HG02623 (cell line): ENCODE results near the gene SEZ6.

ENCODE experiments used
- ATAC-seq: cut with Tn5 transposase; IDR thresholded peaks from one replicate; pipeline ENCODE4 v1.9.1; 2021; ENCODE audit warnings: moderate library complexity; ENCODE audit not compliant: unreplicated experiment

SEZ6 gene

GRCh38 chr17:29036584-29036983, 30.8 kb upstream of the SEZ6 start:
- no peak for ATAC-seq

- ATAC-seq = no peak
These were observed 28.7 kb upstream of the SEZ6 start for GRCh38 chr17:29034510-29034909.

- no peak for ATAC-seq
These were observed 27.0 kb upstream of the SEZ6 start for GRCh38 chr17:29032857-29033197.

GRCh38 chr17:29032013-29032856, 26.4 kb upstream of the SEZ6 start:
- no peak for ATAC-seq

GRCh38 chr17:29031488-29031887, 25.7 kb upstream of the SEZ6 start:
- no peak for ATAC-seq

DNA sequence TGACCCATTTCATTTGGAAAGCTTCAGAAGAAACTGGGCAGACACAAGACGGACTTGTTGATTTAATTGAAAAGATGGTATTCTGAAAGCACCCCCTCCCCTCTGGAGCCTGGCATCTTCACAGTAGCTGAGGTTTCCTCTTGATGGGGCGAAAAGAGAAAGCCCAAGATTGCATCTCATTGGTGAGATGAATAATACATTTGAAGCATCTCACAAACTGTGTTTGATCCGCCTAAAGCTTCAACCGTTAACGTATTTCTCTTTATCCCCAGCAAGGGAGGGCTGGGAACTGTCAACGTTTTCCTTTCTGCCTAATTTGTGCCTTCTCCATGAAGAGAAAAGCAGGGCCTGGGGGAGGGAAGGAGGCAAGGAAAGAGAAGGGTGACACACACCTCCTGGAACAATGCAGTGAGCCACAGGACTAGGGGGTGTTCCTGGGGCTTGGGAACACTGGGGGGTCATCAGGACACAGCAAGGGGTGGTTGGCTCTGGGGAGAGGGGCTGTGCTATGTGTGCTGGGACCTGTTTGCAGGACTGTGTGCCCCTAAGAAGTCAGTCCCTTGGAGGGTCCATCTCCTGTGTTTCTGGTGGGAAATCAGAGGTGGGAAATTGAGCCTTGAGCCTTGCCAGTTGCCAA, 18.6 kb upstream of the SEZ6 start:
- no peak for ATAC-seq

DNA sequence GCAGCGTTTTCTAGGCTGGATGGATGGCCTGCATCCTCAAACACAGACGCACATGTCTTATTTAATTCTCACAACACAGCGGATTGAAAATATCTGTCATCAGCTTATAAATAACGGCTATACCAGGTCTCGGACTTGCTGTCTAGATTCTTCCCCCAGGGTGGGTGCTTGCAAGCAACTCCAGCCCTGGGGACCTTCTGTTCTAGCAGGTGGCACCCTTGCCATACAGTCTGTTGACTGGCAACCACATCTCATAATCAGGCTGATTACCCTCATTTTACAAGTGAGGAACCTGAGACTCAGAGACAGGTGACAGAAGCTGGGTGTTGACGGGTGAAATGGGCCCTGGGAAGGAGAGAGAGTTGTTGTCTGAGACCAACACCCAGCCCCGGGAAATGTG, 16.2 kb upstream of the SEZ6 start:
- ATAC-seq = no peak

DNA sequence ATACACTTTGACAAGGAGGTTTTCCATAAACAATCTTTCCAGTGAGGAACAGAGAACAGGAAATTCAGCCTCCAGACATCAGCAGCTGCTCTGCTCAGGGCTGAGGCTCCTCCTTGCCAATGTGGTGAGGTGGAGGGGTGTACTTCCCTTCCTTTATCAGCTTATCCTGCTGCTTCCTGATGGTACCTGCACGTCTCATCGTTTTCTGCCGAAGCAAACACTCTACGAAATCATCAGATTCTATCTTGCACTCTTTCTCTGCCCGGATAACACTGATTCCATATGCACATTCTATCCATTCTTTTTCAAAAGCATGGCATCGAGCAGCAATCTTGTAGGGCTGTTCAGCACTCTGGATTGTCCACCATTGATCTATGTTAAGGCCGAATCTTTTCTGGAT, 15.4 kb upstream of the SEZ6 start:
- no peak for ATAC-seq

DNA sequence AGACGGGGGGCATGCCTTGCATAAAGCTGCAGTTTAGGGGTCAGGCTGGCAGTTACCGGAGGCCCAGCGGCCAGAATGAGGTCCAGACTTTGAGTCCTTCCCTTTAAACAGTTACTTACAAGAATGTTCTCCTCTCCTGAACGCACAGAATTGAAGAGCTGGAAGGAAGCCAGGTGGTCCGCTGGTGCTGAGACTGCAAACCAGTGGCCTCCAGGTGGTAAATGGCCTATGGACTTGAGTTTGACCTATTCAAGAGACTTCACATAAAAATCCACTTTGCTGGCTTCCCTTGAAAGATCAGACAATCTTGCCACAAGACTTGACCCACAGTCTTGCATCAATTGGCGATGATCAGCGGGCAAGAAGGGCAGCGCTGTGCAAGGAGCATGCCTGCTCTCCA, 14.7 kb upstream of the SEZ6 start:
- no peak for ATAC-seq

- no peak for ATAC-seq
These were observed 13.8 kb upstream of the SEZ6 start for GRCh38 chr17:29019475-29020181.

- no peak for ATAC-seq
These were observed 13.1 kb upstream of the SEZ6 start for GRCh38 chr17:29018788-29019474.

DNA sequence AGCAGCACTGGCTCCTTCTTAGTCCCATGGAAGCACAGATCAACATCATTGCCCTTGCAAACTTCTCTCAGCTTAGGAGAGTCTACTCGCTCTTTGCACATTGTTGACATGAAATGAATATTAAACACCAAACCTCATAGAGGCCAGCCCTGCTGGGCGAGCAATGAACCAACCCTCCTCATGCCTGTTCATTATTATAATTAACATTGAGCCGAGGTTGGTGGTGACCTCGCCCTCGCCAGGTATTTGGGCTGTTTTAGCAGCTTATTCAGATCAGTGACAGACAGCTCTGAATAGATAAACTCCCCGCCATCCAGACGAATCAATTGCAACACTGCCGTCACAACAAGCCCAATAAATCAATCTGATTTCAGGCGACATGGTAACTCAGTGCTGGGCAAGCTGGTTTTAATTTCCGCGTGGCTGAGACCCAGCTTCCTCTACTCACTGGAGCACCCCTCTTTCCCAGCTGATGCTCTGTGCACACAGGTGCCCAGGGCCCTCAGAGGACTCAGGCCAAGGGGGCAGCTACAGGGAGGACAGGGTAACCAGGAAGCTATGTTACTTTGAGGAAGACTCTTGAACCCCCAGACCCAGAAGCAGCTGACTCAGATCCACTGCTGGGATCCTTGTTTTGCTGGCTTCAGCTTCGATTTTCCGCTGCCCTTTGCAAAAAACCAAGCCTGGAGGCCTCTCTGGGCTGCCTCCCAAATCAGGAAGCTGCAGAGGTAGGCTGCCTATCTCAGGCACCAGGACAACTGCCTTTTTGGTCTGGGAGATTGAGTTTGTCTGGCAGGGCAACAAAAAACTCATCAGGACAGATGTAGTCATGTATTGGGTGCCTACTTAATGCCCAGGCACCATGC, 10.7 kb upstream of the SEZ6 start:
- no peak for ATAC-seq

DNA sequence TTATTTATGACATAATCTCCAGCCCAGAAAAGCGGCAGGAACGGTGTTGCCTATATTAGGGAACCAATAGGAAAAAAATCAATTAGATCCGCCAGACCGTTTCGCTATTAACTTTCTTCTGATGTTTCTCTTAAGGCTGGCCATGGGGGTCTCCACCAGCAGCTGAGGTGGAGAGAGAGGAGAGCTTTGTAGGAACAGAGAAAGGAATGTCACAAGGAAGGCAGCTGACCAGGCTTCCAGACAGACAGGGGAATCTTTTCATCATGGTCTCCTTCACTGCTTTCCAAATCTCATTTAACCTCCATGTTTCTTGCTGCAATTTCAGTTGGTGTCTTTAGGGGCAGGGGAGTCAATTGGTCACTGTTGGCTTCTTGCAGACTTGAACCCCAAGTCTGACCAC, 8.9 kb upstream of the SEZ6 start:
- no peak for ATAC-seq

DNA sequence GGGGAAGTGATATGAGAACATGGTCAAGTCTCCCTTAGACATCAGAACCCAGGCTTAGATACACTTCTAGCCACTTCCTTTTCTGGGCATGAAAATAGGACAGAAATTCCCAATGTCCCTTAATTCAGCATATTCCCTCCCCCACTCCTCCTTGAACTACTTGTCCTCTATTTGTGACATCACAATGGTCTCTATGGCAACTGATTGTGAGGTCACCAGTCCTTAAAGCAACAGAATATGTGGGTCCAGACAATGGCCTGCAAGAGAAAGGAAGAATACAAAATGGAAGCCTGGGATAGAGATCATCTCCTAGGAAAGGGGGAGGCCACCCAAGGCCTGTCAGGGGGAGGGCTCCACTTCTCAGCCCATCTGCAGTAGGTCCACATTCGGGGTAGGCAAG, 6.7 kb upstream of the SEZ6 start:
- ATAC-seq = no peak

DNA sequence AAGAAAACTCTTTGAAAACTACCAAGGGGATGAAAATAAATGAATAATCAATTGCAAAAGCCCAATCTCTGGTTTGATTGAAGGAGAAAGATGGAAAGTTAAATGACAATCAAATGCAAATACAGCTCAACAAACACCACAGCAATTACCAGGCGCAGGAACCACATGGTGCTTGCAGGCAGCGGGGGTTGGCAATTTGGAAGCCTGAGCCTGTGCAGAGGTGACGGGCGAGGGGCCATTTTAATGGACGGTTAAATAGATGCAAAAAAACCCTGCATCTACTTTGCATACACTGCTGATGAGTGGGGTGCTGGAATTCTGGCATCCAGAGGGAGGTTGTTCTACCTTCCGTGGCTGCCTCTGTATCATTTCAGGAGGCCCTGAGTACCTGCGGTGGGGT, 4.8 kb upstream of the SEZ6 start:
- ATAC-seq = no peak

GRCh38 chr17:29010129-29010528, 4.3 kb upstream of the SEZ6 start:
- ATAC-seq = no peak

- no peak for ATAC-seq
These were observed 2.8 kb upstream of the SEZ6 start for GRCh38 chr17:29008591-29008990.

GRCh38 chr17:29007860-29008455, 2.1 kb upstream of the SEZ6 start:
- no peak for ATAC-seq

DNA sequence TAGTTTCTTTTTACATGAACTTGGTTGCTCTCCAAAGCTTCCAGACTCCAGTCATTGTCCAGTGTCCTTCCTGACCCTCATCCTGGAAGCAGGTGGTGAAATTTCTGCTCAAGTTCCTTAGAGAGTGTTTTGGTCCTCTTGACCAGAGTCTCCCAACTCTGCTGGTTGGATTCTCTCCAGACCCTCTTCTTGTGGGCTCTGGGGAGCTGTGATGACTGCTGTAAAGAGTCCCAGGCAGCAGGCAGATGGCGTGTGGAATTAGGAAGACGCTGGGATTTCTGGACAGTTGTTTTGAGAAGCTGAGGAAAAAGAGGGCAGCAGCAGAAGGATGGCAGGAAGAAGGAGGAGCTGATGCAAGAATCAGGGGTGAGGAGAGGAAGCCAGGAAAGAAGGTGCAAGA, 1.6 kb upstream of the SEZ6 start:
- no peak for ATAC-seq

DNA sequence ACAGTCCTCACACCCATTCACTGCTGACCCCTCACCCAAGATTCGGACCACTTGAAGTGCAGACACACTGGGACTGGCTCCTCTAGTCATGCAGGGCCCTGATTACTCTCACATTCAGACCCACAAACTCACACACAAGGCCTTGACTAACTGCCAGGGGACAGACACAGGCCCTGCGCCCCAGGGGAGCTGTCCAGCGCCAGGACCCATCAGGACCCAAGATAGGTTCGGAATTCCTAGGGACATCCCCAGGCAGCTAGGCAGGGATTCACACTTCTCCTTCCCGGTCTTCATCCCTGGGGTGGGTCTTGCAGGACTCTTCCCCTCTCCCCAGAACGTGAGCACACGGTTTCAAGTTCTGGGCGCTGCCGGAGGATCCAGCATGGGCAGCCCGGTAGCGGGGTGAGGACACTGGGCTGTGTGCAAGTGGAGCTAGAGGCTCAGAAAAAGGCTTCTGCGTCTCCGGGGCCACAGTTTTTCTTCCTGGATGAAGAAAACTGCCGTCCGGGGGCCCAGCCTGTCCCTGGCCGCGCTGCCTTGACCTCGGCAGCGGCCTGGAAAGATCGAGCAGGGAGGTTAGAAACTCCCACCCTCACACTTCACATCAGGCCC, 1.6 kb downstream of the SEZ6 start:
- ATAC-seq = no peak
